Measurements from ENCODE around the gene MRPS14. TPM values are rescaled to one million over a fixed set of nuclear protein-coding genes. Genes with fewer than 3 reads are reported as not detected.
"Not testable (repeated sequence)": the region's sequence is repeated elsewhere in the genome, so short reads cannot be mapped to it uniquely, and the experiment has no call there.

The MRPS14 gene
- total and polyA plus RNA-seq, 2 donors = 27.8 to 34.1 TPM

GRCh38 chr1:175054736-175055135 lies 31.5 kb upstream of the MRPS14 start:
- no peaks in the 10 kb centered on the region for H3K27me3 ChIP-seq (ENCODE audit: control insufficient read depth in 2 of 2, insufficient read depth in 1 of 2, low read length in 1 of 2)
- H3K4me3 ChIP-seq (ENCODE audit: low read length in 2 of 2) = no peak overlapping the region
- no peak for DNase-seq (ENCODE audit: low read depth in 6 of 9, low spot score in 9 of 9)
- H3K9me3 ChIP-seq (ENCODE audit: control insufficient read depth in 2 of 2, insufficient read depth in 1 of 2, low read length in 1 of 2) = no peaks in the 10 kb centered on the region
- no peak overlapping the region for H3K27ac ChIP-seq (ENCODE audit: low read depth in 1 of 2, low read length in 1 of 2)
- no peaks in the 10 kb centered on the region for H3K4me1 ChIP-seq (ENCODE audit: control insufficient read depth in 2 of 2, insufficient read depth in 2 of 2, low read length in 2 of 2)
- no peaks in the 10 kb centered on the region for H3K36me3 ChIP-seq (ENCODE audit: control insufficient read depth in 2 of 2, insufficient read depth in 2 of 2, low read length in 1 of 2)
- 90% methylated on average over 3 of the region's 3 CpGs for WGBS

GRCh38 chr1:175050992-175051391 lies 27.8 kb upstream of the MRPS14 start:
- no peaks in the 10 kb centered on the region for H3K9me3 ChIP-seq (ENCODE audit: control insufficient read depth in 2 of 2, insufficient read depth in 1 of 2, low read length in 1 of 2)
- H3K36me3 ChIP-seq (ENCODE audit: control insufficient read depth in 2 of 2, insufficient read depth in 2 of 2, low read length in 1 of 2) = no peaks in the 10 kb centered on the region
- 95% methylated on average over 2 of the region's 2 CpGs for WGBS
- H3K27ac ChIP-seq (ENCODE audit: low read depth in 1 of 2, low read length in 1 of 2) = no peak overlapping the region
- H3K27me3 ChIP-seq (ENCODE audit: control insufficient read depth in 2 of 2, insufficient read depth in 1 of 2, low read length in 1 of 2) = no peaks in the 10 kb centered on the region
- no peak for DNase-seq (ENCODE audit: low read depth in 6 of 9, low spot score in 9 of 9)
- no peak overlapping the region for H3K4me3 ChIP-seq (ENCODE audit: low read length in 2 of 2)
- H3K4me1 ChIP-seq (ENCODE audit: control insufficient read depth in 2 of 2, insufficient read depth in 2 of 2, low read length in 2 of 2) = no peaks in the 10 kb centered on the region

- Histone ChIP-seq H3K9me3 (ENCODE audit: control insufficient read depth in 2 of 2, insufficient read depth in 1 of 2, low read length in 1 of 2) (no peaks in the 10 kb centered on the region), H3K27me3 (ENCODE audit: control insufficient read depth in 2 of 2, insufficient read depth in 1 of 2, low read length in 1 of 2) (no peaks in the 10 kb centered on the region), H3K4me1 (ENCODE audit: control insufficient read depth in 2 of 2, insufficient read depth in 2 of 2, low read length in 2 of 2) (no peaks in the 10 kb centered on the region), H3K4me3 (ENCODE audit: low read length in 2 of 2) (no peak overlapping the region), H3K27ac (ENCODE audit: low read depth in 1 of 2, low read length in 1 of 2) (no peak overlapping the region), H3K36me3 (ENCODE audit: control insufficient read depth in 2 of 2, insufficient read depth in 2 of 2, low read length in 1 of 2) (no peaks in the 10 kb centered on the region)
- 98% methylated on average over 32 of the region's 32 CpGs for WGBS
- DNase-seq (ENCODE audit: low read depth in 6 of 9, low spot score in 9 of 9) = no peak
These were observed 22.3 kb upstream of the MRPS14 start for GRCh38 chr1:175045519-175045918.

- WGBS = 97% methylated on average over 19 of the region's 19 CpGs
- H3K27me3 ChIP-seq (ENCODE audit: control insufficient read depth in 2 of 2, insufficient read depth in 1 of 2, low read length in 1 of 2) = no peaks in the 10 kb centered on the region
- no peak for DNase-seq (ENCODE audit: low read depth in 6 of 9, low spot score in 9 of 9)
These were observed 21.9 kb upstream of the MRPS14 start for GRCh38 chr1:175045097-175045496.

GRCh38 chr1:175044591-175044990 lies 21.4 kb upstream of the MRPS14 start:
- not testable (repeated sequence) for H3K9me3 ChIP-seq (ENCODE audit: control insufficient read depth in 2 of 2, insufficient read depth in 1 of 2, low read length in 1 of 2); H3K4me3 ChIP-seq (ENCODE audit: low read length in 2 of 2); DNase-seq (ENCODE audit: low read depth in 6 of 9, low spot score in 9 of 9); H3K4me1 ChIP-seq (ENCODE audit: control insufficient read depth in 2 of 2, insufficient read depth in 2 of 2, low read length in 2 of 2); H3K27ac ChIP-seq (ENCODE audit: low read depth in 1 of 2, low read length in 1 of 2); H3K27me3 ChIP-seq (ENCODE audit: control insufficient read depth in 2 of 2, insufficient read depth in 1 of 2, low read length in 1 of 2); H3K36me3 ChIP-seq (ENCODE audit: control insufficient read depth in 2 of 2, insufficient read depth in 2 of 2, low read length in 1 of 2)
- 91% methylated on average over 18 of the region's 18 CpGs for WGBS

More at GRCh38 chr1:175045097-175045496, 21.9 kb upstream of the MRPS14 start:
- H3K36me3 ChIP-seq (ENCODE audit: control insufficient read depth in 2 of 2, insufficient read depth in 2 of 2, low read length in 1 of 2) = no peaks in the 10 kb centered on the region
- no peaks in the 10 kb centered on the region for H3K4me1 ChIP-seq (ENCODE audit: control insufficient read depth in 2 of 2, insufficient read depth in 2 of 2, low read length in 2 of 2)
- H3K27ac ChIP-seq (ENCODE audit: low read depth in 1 of 2, low read length in 1 of 2) = no peak overlapping the region
- H3K9me3 ChIP-seq (ENCODE audit: control insufficient read depth in 2 of 2, insufficient read depth in 1 of 2, low read length in 1 of 2) = no peaks in the 10 kb centered on the region
- no peak overlapping the region for H3K4me3 ChIP-seq (ENCODE audit: low read length in 2 of 2)

- DNase-seq (ENCODE audit: low read depth in 6 of 9, low spot score in 9 of 9) = no peak
- 91% methylated on average over 19 of the region's 19 CpGs for WGBS
- Histone ChIP-seq H3K36me3 (ENCODE audit: control insufficient read depth in 2 of 2, insufficient read depth in 2 of 2, low read length in 1 of 2) (no peaks in the 10 kb centered on the region), H3K9me3 (ENCODE audit: control insufficient read depth in 2 of 2, insufficient read depth in 1 of 2, low read length in 1 of 2) (no peaks in the 10 kb centered on the region), H3K27ac (ENCODE audit: low read depth in 1 of 2, low read length in 1 of 2) (no peak overlapping the region), H3K4me1 (ENCODE audit: control insufficient read depth in 2 of 2, insufficient read depth in 2 of 2, low read length in 2 of 2) (no peaks in the 10 kb centered on the region), H3K4me3 (ENCODE audit: low read length in 2 of 2) (no peak overlapping the region), H3K27me3 (ENCODE audit: control insufficient read depth in 2 of 2, insufficient read depth in 1 of 2, low read length in 1 of 2) (no peaks in the 10 kb centered on the region)
These were observed 20.6 kb upstream of the MRPS14 start for GRCh38 chr1:175043824-175044223.

GRCh38 chr1:175042650-175043049 lies 19.4 kb upstream of the MRPS14 start:
- DNase-seq (ENCODE audit: low read depth in 6 of 9, low spot score in 9 of 9) = no peak
- Histone ChIP-seq H3K4me1 (ENCODE audit: control insufficient read depth in 2 of 2, insufficient read depth in 2 of 2, low read length in 2 of 2) (no peaks in the 10 kb centered on the region), H3K27me3 (ENCODE audit: control insufficient read depth in 2 of 2, insufficient read depth in 1 of 2, low read length in 1 of 2) (no peaks in the 10 kb centered on the region), H3K27ac (ENCODE audit: low read depth in 1 of 2, low read length in 1 of 2) (no peak overlapping the region), H3K9me3 (ENCODE audit: control insufficient read depth in 2 of 2, insufficient read depth in 1 of 2, low read length in 1 of 2) (no peaks in the 10 kb centered on the region), H3K36me3 (ENCODE audit: control insufficient read depth in 2 of 2, insufficient read depth in 2 of 2, low read length in 1 of 2) (no peaks in the 10 kb centered on the region), H3K4me3 (ENCODE audit: low read length in 2 of 2) (no peak overlapping the region)
- WGBS = 81% methylated on average over 3 of the region's 3 CpGs

- DNase-seq (ENCODE audit: low read depth in 6 of 9, low spot score in 9 of 9) = no peak
- Histone ChIP-seq H3K27ac (ENCODE audit: low read depth in 1 of 2, low read length in 1 of 2) (no peak overlapping the region), H3K4me3 (ENCODE audit: low read length in 2 of 2) (no peak overlapping the region), H3K9me3 (ENCODE audit: control insufficient read depth in 2 of 2, insufficient read depth in 1 of 2, low read length in 1 of 2) (no peaks in the 10 kb centered on the region), H3K36me3 (ENCODE audit: control insufficient read depth in 2 of 2, insufficient read depth in 2 of 2, low read length in 1 of 2) (no peaks in the 10 kb centered on the region), H3K27me3 (ENCODE audit: control insufficient read depth in 2 of 2, insufficient read depth in 1 of 2, low read length in 1 of 2) (no peaks in the 10 kb centered on the region), H3K4me1 (ENCODE audit: control insufficient read depth in 2 of 2, insufficient read depth in 2 of 2, low read length in 2 of 2) (no peaks in the 10 kb centered on the region)
- 71% methylated on average over 4 of the region's 4 CpGs for WGBS
These were observed 17.2 kb upstream of the MRPS14 start for GRCh38 chr1:175040324-175040879.

GRCh38 chr1:175037416-175037815 lies 14.2 kb upstream of the MRPS14 start:
- H3K4me3 ChIP-seq (ENCODE audit: low read length in 2 of 2) = no peak overlapping the region
- no peak for DNase-seq (ENCODE audit: low read depth in 6 of 9, low spot score in 9 of 9)
- no peaks in the 10 kb centered on the region for H3K4me1 ChIP-seq (ENCODE audit: control insufficient read depth in 2 of 2, insufficient read depth in 2 of 2, low read length in 2 of 2)
- no peak overlapping the region for H3K27ac ChIP-seq (ENCODE audit: low read depth in 1 of 2, low read length in 1 of 2)
- no peaks in the 10 kb centered on the region for H3K9me3 ChIP-seq (ENCODE audit: control insufficient read depth in 2 of 2, insufficient read depth in 1 of 2, low read length in 1 of 2)
- H3K27me3 ChIP-seq (ENCODE audit: control insufficient read depth in 2 of 2, insufficient read depth in 1 of 2, low read length in 1 of 2) = no peaks in the 10 kb centered on the region
- H3K36me3 ChIP-seq (ENCODE audit: control insufficient read depth in 2 of 2, insufficient read depth in 2 of 2, low read length in 1 of 2) = no peaks in the 10 kb centered on the region
- 59% methylated on average over 7 of the region's 7 CpGs for WGBS

GRCh38 chr1:175036476-175036875 lies 13.3 kb upstream of the MRPS14 start:
- H3K27me3 ChIP-seq (ENCODE audit: control insufficient read depth in 2 of 2, insufficient read depth in 1 of 2, low read length in 1 of 2) = no peaks in the 10 kb centered on the region
- H3K9me3 ChIP-seq (ENCODE audit: control insufficient read depth in 2 of 2, insufficient read depth in 1 of 2, low read length in 1 of 2) = no peaks in the 10 kb centered on the region
- H3K4me3 ChIP-seq (ENCODE audit: low read length in 2 of 2) = no peak overlapping the region
- no peaks in the 10 kb centered on the region for H3K36me3 ChIP-seq (ENCODE audit: control insufficient read depth in 2 of 2, insufficient read depth in 2 of 2, low read length in 1 of 2)
- no peak for DNase-seq (ENCODE audit: low read depth in 6 of 9, low spot score in 9 of 9)
- H3K27ac ChIP-seq (ENCODE audit: low read depth in 1 of 2, low read length in 1 of 2) = no peak overlapping the region
- no peaks in the 10 kb centered on the region for H3K4me1 ChIP-seq (ENCODE audit: control insufficient read depth in 2 of 2, insufficient read depth in 2 of 2, low read length in 2 of 2)
- 69% methylated on average over 3 of the region's 3 CpGs for WGBS

Measured in thymus (tissue), 11 donors.